A549 (cell line): ENCODE data around the gene TFCP2L1. TPM values are rescaled to one million over a fixed set of nuclear protein-coding genes. Genes with fewer than 3 reads are reported as not detected.
A peak's percentile ranks its signal among the peaks of the same experiment; 100 is the strongest.

Source experiments
- ATAC-seq, 2 experiments: fragments of 200-7000 bp in 1 of 2; fragments of >200 bp in 1 of 2; cut with Nextera tagmentation in 1 of 2; cut with Tn5 transposase in 1 of 2; 3 replicates each; pipeline versions ENCODE4 v1.8.0 to v1.9.1; 2018 to 2020; ENCODE audit warnings: mild to moderate bottlenecking in 1 of 2, moderate library complexity in 1 of 2
- CTCF ChIA-PET: fragments of 300-600 bp; sonication (Branson Sonifier 250); formaldehyde crosslinking; extraction: SDS; loops from one replicate; lab custom pipeline; 2021; ENCODE audit warnings: antibody characterized with exemption, inconsistent platforms; lab: Yijun Ruan, JAX
- POLR2A ChIA-PET: fragments of 350-600 bp; formaldehyde crosslinking; extraction: SDS; loops from one replicate; lab custom pipeline; 2021; ENCODE audit warnings: antibody characterized with exemption, inconsistent platforms; lab: Yijun Ruan, JAX
- DNase-seq, 2 experiments: peaks; one replicate each; pipeline versions ENCODE4 v3.0.0 to v3.0.0-alpha.2; 2011 to 2016; ENCODE audit warnings: low read depth in 1 of 2, low spot score in 1 of 2
- FAIRE-seq: peaks from 2 replicates; lab custom pipeline; 2011; peaks lifted over from hg19 to GRCh38; lab: Jason Lieb, UNC
- H3K27ac ChIP-seq, 2 experiments: fragments of >200 bp; sonication (Bioruptor Twin); formaldehyde crosslinking; 3 replicates each; pipeline ENCODE4 v1.5.1; 2016 to 2017
- H3K4me1 ChIP-seq: fragments of >200 bp; sonication (Bioruptor Twin); formaldehyde crosslinking; 3 replicates; pipeline ENCODE4 v1.6.1; 2016
- H3K4me2 ChIP-seq: fragments of >200 bp; sonication (Bioruptor Twin); formaldehyde crosslinking; 3 replicates; pipeline ENCODE4 v1.6.1; 2016
- H3K4me3 ChIP-seq: fragments of >200 bp; sonication (Bioruptor Twin); formaldehyde crosslinking; 3 replicates; pipeline ENCODE4 v1.5.1; 2016
- H3K9me3 ChIP-seq: fragments of >200 bp; sonication (Bioruptor Twin); formaldehyde crosslinking; 3 replicates; pipeline ENCODE4 v1.6.1; 2016
- BCL3 ChIP-seq: fragments of >200 bp; sonication (Bioruptor Twin); formaldehyde crosslinking; IDR thresholded peaks from 3 replicates; pipeline ENCODE4 v1.6.1; 2016
- CBX8 ChIP-seq: fragments of 200-600 bp; sonication (generic); IDR thresholded peaks from 2 replicates; pipeline ENCODE4 v1.6.1; 2016
- CEBPB ChIP-seq, 2 experiments: fragments of >200 bp in 1 of 2; sonication (Bioruptor Twin) in 1 of 2; formaldehyde crosslinking in 1 of 2; IDR thresholded peaks; 2 replicates each; pipeline ENCODE4 v1.6.1; 2012 to 2016
- E2F6 ChIP-seq: IDR thresholded peaks from 2 replicates; pipeline ENCODE4 v1.6.1; 2012; ENCODE audit warnings: low read depth, borderline replicate concordance
- EHMT2 ChIP-seq: fragments of 200-600 bp; sonication (generic); IDR thresholded peaks from 2 replicates; pipeline ENCODE4 v1.6.1; 2016; ENCODE audit warnings: antibody characterized with exemption, low read depth, mild to moderate bottlenecking, moderate library complexity
- ELK1 ChIP-seq: fragments of 150-350 bp; IDR thresholded peaks from 2 replicates; pipeline ENCODE4 v1.6.1; 2014; ENCODE audit warnings: low read depth, mild to moderate bottlenecking, low read length
- EP300 ChIP-seq, 2 experiments: fragments of >200 bp; sonication (Bioruptor Twin); formaldehyde crosslinking; IDR thresholded peaks; 2 replicates in 1 of 2; 3 replicates in 1 of 2; pipeline ENCODE4 v1.6.1; 2016 to 2017
- ESRRA ChIP-seq: fragments of 150-350 bp; IDR thresholded peaks from 2 replicates; pipeline ENCODE4 v1.6.1; 2014; ENCODE audit warnings: mild to moderate bottlenecking, low read length, borderline replicate concordance
- FOSL2 ChIP-seq, 2 experiments: fragments of 450-650 bp in 1 of 2; fragments of >200 bp in 1 of 2; sonication (Bioruptor Twin) in 1 of 2; formaldehyde crosslinking; IDR thresholded peaks; 2 replicates each; pipeline versions ENCODE4 v1.5.0 to v1.6.1; 2016 to 2020; ENCODE audit warnings: mild to moderate bottlenecking in 1 of 2, moderate library complexity in 1 of 2
- HEYL ChIP-seq: fragments of 250-450 bp; sonication (Bioruptor Pico); IDR thresholded peaks from 2 replicates; pipeline ENCODE4 v1.8.0; 2021; ENCODE audit warnings: mild to moderate bottlenecking, moderate library complexity
- KDM1A ChIP-seq: fragments of 200-600 bp; sonication (generic); IDR thresholded peaks from 2 replicates; pipeline ENCODE4 v1.6.1; 2016; ENCODE audit warnings: low read depth, mild to moderate bottlenecking
- MAFK ChIP-seq: fragments of 450-650 bp; IDR thresholded peaks from 2 replicates; pipeline ENCODE4 v1.6.1; 2014; ENCODE audit not compliant: partially characterized antibody
- MAZ ChIP-seq: fragments of 150-350 bp; IDR thresholded peaks from 2 replicates; pipeline ENCODE4 v1.6.1; 2014; ENCODE audit warnings: antibody characterized with exemption, low read depth, low read length, borderline replicate concordance
- NR3C1 ChIP-seq: fragments of >200 bp; sonication (Bioruptor Twin); formaldehyde crosslinking; IDR thresholded peaks from 3 replicates; pipeline ENCODE4 v1.6.1; 2017
- PBX3 ChIP-seq: IDR thresholded peaks from 2 replicates; pipeline ENCODE4 v1.6.1; 2012
- POLR2A ChIP-seq: IDR thresholded peaks from 2 replicates; pipeline ENCODE4 v1.6.1; 2012; ENCODE audit warnings: mild to moderate bottlenecking, low read length
- RARB ChIP-seq: fragments of 250-450 bp; sonication (Bioruptor Pico); IDR thresholded peaks from 2 replicates; pipeline ENCODE4 v1.8.0; 2021; ENCODE audit warnings: mild to moderate bottlenecking, moderate library complexity
- RNF2 ChIP-seq: fragments of 200-600 bp; sonication (generic); IDR thresholded peaks from 2 replicates; pipeline ENCODE4 v1.6.1; 2016; ENCODE audit warnings: low read depth, mild to moderate bottlenecking, antibody characterized with exemption, moderate library complexity, borderline replicate concordance
- SREBF2 ChIP-seq: fragments of 450-650 bp; IDR thresholded peaks from 2 replicates; pipeline ENCODE4 v1.6.1; 2014; ENCODE audit warnings: mild to moderate bottlenecking, moderate library complexity
- TP53 ChIP-seq: fragments of 250-450 bp; sonication (Bioruptor Pico); IDR thresholded peaks from 2 replicates; pipeline ENCODE4 v1.5.0; 2021; ENCODE audit warnings: mild to moderate bottlenecking, moderate library complexity
- ZFP36 ChIP-seq: fragments of 450-650 bp; IDR thresholded peaks from 2 replicates; pipeline ENCODE4 v1.6.1; 2014; ENCODE audit warnings: borderline replicate concordance; ENCODE audit not compliant: partially characterized antibody
- ZNF302 ChIP-seq: fragments of 250-450 bp; sonication (Bioruptor Pico); IDR thresholded peaks from 2 replicates; pipeline ENCODE4 v1.9.0; 2021; ENCODE audit warnings: inconsistent platforms, mild to moderate bottlenecking, moderate library complexity
- WGBS: methylation state at CpG from one replicate; pipeline ENCODE4 v1.1.6; 2017; ENCODE audit errors: missing lambda C conversion rate; 5-methylcytosine and 5-hydroxymethylcytosine counted together
- polyA plus RNA-seq, 4 experiments: library from polyadenylated mRNA; depleted of rRNA in 3 of 4; stranded (reverse); fragments of >200 nt; fragmentation: RNase III in 1 of 4; extraction: RNeasy Plus Mini Kit Qiagen cat#74134 plus additional on column Dnase treatment in 1 of 4; gene quantifications; 2 replicates in 3 of 4; 3 replicates in 1 of 4; pipeline ENCODE4 v1.2.3, GENCODE V29; 2011 to 2017
- TF ChIP-seq, protein P1 (sequence below): fragments of >200 bp; sonication (Bioruptor Twin); formaldehyde crosslinking; IDR thresholded peaks from 3 replicates; pipeline ENCODE4 v1.5.1; 2016
- TF ChIP-seq, protein P2 (sequence below): fragments of 450-650 bp; IDR thresholded peaks from 2 replicates; pipeline ENCODE4 v1.6.1; 2014; ENCODE audit warnings: antibody characterized with exemption

Gene TFCP2L1
- polyA plus RNA-seq, 2 of the 4 experiments (the other 2 are of a cell fraction) = 1.3 to 3.1 TPM

DNA sequence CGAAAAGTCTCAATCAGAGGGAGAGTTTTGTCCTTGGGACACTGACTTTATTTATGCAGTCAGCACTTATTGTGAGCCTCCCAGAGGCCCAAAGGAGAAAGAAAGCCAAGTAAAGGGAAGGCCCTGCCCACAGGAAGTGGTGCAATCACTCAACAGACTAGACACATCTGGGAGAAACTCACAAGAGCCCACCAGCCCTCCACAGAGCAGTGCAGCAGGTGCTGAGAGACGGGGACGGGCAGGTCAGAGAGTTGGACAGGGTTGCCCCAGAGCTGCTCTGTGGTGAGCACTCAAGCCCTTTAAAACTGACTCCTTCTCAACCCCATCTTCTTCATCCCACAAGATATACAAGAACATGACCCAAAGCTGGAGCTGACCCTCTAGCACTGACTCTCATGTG is 96.0 kb downstream of the TFCP2L1 start:
- H3K9me3 ChIP-seq = no peaks in the 10 kb centered on the region
- no peaks in the 10 kb centered on the region for H3K4me1 ChIP-seq
- DNase-seq (no peak), ATAC-seq (no peak), FAIRE-seq (no peak)
- CTCF ChIA-PET = no interaction called here
- no peak overlapping the region for H3K4me3 ChIP-seq
- TF ChIP-seq KDM1A (no peak), BCL3 (no peak), ELK1 (no peak), MAFK (peak; percentile 11), MAZ (no peak), RNF2 (no peak), TP53 (no peak)
- POLR2A ChIA-PET = no interaction called here
- no peak overlapping the region for H3K4me2 ChIP-seq
- 72% methylated on average over 3 of the region's 3 CpGs for WGBS
- no peak overlapping the region; a peak in 1 of 6 replicates for H3K27ac ChIP-seq

- no peak for FAIRE-seq
These were observed 97.0 kb downstream of the TFCP2L1 start for GRCh38 chr2:121187982-121188411.

More at GRCh38 chr2:121187982-121188411, 97.0 kb downstream of the TFCP2L1 start:
- H3K4me2 ChIP-seq = no peak overlapping the region
- DNase-seq = no peak
- H3K4me1 ChIP-seq = no peaks in the 10 kb centered on the region
- no peak for ATAC-seq
- no peak overlapping the region; a peak in 1 of 6 replicates for H3K27ac ChIP-seq
- TF ChIP-seq ZNF302 (CRISPR knock-in tag) (no peak), MAZ (no peak), CBX8 (no peak), EP300 (IDR thresholded peaks at IDR 0.05) (no peak), FOSL2 (IDR thresholded peaks at IDR 0.05) (no peak), FOSL2 (CRISPR knock-in tag; IDR thresholded peaks at IDR 0.05) (no peak), CEBPB (IDR thresholded peaks at IDR 0.05) (no peak), PBX3 (no peak), ZFP36 (no peak), KDM1A (no peak), HEYL (CRISPR knock-in tag) (no peak), EHMT2 (no peak), SREBF2 (no peak), RARB (CRISPR knock-in tag) (no peak), ESRRA (no peak), E2F6 (no peak), POLR2A (no peak), NR3C1 (no peak)
- TF ChIP-seq, protein P1, sequence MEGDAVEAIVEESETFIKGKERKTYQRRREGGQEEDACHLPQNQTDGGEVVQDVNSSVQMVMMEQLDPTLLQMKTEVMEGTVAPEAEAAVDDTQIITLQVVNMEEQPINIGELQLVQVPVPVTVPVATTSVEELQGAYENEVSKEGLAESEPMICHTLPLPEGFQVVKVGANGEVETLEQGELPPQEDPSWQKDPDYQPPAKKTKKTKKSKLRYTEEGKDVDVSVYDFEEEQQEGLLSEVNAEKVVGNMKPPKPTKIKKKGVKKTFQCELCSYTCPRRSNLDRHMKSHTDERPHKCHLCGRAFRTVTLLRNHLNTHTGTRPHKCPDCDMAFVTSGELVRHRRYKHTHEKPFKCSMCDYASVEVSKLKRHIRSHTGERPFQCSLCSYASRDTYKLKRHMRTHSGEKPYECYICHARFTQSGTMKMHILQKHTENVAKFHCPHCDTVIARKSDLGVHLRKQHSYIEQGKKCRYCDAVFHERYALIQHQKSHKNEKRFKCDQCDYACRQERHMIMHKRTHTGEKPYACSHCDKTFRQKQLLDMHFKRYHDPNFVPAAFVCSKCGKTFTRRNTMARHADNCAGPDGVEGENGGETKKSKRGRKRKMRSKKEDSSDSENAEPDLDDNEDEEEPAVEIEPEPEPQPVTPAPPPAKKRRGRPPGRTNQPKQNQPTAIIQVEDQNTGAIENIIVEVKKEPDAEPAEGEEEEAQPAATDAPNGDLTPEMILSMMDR = no peak
- TF ChIP-seq, protein P2, sequence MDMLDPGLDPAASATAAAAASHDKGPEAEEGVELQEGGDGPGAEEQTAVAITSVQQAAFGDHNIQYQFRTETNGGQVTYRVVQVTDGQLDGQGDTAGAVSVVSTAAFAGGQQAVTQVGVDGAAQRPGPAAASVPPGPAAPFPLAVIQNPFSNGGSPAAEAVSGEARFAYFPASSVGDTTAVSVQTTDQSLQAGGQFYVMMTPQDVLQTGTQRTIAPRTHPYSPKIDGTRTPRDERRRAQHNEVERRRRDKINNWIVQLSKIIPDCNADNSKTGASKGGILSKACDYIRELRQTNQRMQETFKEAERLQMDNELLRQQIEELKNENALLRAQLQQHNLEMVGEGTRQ = no peak
- 23% methylated on average over 6 of the region's 6 CpGs for WGBS
- H3K9me3 ChIP-seq = no peaks in the 10 kb centered on the region
- ChIA-PET CTCF (no interaction called here), POLR2A (no interaction called here)
- H3K4me3 ChIP-seq = no peak overlapping the region
